ENCODE data around the gene EPG5. TPM values are rescaled to one million over a fixed set of nuclear protein-coding genes. Genes with fewer than 3 reads are reported as not detected.
A peak's percentile ranks its signal among the peaks of the same experiment; 100 is the strongest.

Gene EPG5
- total and polyA plus RNA-seq, 10 of the 15 experiments (the other 5 are each of a cell fraction or from before 2014, with no cell fraction given): 1.9 to 27.7 (median 9.0) TPM

DNA sequence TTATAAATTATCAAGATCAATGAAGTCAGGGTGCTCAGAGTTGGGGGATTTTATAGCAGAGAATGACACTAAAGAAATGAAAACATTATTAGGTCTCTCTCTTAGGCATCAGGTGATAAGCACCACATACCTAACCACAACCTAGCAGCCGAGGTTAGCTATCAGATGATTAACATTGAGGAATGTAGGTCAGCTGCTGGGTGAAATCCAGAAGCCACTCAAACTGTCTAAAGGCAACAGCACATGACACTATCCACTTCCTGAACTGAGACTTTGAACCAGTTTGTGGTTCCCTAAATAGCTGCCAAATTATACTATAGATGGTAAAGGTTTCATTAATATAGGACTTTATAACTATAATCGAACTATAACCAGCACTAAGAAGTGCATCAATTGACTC is 4.7 kb downstream of the EPG5 start (continued):
- no peak for TF ChIP-seq SRF (IDR thresholded peaks at IDR 0.05; ENCODE audit: low read depth in 2 of 2, low read length in 2 of 2)
- no peak for TF ChIP-seq BMI1 (IDR thresholded peaks at IDR 0.05; ENCODE audit: borderline replicate concordance)
- TF ChIP-seq JUND (IDR thresholded peaks at IDR 0.05; ENCODE audit: low read depth, low read length): no peak
- no peak for TF ChIP-seq KAT2A (conservative IDR thresholded peaks at IDR 0.05; ENCODE audit: control insufficient read depth, low read depth, low read length)
- no peak for TF ChIP-seq BACH1 (IDR thresholded peaks at IDR 0.05; ENCODE audit: borderline replicate concordance)
- TF ChIP-seq, protein P1, sequence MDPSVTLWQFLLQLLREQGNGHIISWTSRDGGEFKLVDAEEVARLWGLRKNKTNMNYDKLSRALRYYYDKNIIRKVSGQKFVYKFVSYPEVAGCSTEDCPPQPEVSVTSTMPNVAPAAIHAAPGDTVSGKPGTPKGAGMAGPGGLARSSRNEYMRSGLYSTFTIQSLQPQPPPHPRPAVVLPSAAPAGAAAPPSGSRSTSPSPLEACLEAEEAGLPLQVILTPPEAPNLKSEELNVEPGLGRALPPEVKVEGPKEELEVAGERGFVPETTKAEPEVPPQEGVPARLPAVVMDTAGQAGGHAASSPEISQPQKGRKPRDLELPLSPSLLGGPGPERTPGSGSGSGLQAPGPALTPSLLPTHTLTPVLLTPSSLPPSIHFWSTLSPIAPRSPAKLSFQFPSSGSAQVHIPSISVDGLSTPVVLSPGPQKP (IDR thresholded peaks at IDR 0.05; ENCODE audit: low read depth, low read length): no peak
- peak; percentile 40; the same call in 1 of the 2 replicates for TF ChIP-seq CHD2 (IDR thresholded peaks at IDR 0.05; ENCODE audit: borderline replicate concordance, low read depth, low read length)
- TF ChIP-seq, protein P2, sequence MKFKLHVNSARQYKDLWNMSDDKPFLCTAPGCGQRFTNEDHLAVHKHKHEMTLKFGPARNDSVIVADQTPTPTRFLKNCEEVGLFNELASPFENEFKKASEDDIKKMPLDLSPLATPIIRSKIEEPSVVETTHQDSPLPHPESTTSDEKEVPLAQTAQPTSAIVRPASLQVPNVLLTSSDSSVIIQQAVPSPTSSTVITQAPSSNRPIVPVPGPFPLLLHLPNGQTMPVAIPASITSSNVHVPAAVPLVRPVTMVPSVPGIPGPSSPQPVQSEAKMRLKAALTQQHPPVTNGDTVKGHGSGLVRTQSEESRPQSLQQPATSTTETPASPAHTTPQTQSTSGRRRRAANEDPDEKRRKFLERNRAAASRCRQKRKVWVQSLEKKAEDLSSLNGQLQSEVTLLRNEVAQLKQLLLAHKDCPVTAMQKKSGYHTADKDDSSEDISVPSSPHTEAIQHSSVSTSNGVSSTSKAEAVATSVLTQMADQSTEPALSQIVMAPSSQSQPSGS (IDR thresholded peaks at IDR 0.05; ENCODE audit: low read length): no peak
- TF ChIP-seq KDM1A (IDR thresholded peaks at IDR 0.05; ENCODE audit: borderline replicate concordance): no peak
- no peak for TF ChIP-seq ZNF384 (IDR thresholded peaks at IDR 0.05; ENCODE audit: borderline replicate concordance, low read depth, low read length)
- TF ChIP-seq CREB1 (IDR thresholded peaks at IDR 0.05; ENCODE audit: low read depth): no peak
- no peak for TF ChIP-seq LARP7 (IDR thresholded peaks at IDR 0.05)
- TF ChIP-seq HDGF (IDR thresholded peaks at IDR 0.05): no peak
- TF ChIP-seq TCF3 (IDR thresholded peaks at IDR 0.05; ENCODE audit: borderline replicate concordance, insufficient read depth, low read depth, low read length): no peak
- TF ChIP-seq GATAD2B (conservative IDR thresholded peaks at IDR 0.05; ENCODE audit: low read depth): no peak
- TF ChIP-seq MTA3 (IDR thresholded peaks at IDR 0.05; ENCODE audit: borderline replicate concordance, low read length): no peak
- TF ChIP-seq TAF1 (IDR thresholded peaks at IDR 0.05; ENCODE audit: borderline replicate concordance, low read depth, low read length): no peak
- no peak for TF ChIP-seq ETV6 (conservative IDR thresholded peaks at IDR 0.05 in 1 of 2, IDR thresholded peaks at IDR 0.05 in 1 of 2; ENCODE audit: borderline replicate concordance in 1 of 2, low read depth in 1 of 2)
- no peak for TF ChIP-seq SREBF1 (IDR thresholded peaks at IDR 0.05; ENCODE audit: low read length)
- no peak for TF ChIP-seq RCOR1 (conservative IDR thresholded peaks at IDR 0.05; ENCODE audit: low read depth, low read length)
- TF ChIP-seq PAX5 (IDR thresholded peaks at IDR 0.05; ENCODE audit: borderline replicate concordance, low read depth, low read length): no peak
- TF ChIP-seq JUNB (IDR thresholded peaks at IDR 0.05): no peak
- TF ChIP-seq POLR2AphosphoS2 (IDR thresholded peaks at IDR 0.05; ENCODE audit: low read depth, low read length): no peak
- no peak for TF ChIP-seq POLR2AphosphoS5 (IDR thresholded peaks at IDR 0.05; ENCODE audit: low read length)
- TF ChIP-seq, protein P3, sequence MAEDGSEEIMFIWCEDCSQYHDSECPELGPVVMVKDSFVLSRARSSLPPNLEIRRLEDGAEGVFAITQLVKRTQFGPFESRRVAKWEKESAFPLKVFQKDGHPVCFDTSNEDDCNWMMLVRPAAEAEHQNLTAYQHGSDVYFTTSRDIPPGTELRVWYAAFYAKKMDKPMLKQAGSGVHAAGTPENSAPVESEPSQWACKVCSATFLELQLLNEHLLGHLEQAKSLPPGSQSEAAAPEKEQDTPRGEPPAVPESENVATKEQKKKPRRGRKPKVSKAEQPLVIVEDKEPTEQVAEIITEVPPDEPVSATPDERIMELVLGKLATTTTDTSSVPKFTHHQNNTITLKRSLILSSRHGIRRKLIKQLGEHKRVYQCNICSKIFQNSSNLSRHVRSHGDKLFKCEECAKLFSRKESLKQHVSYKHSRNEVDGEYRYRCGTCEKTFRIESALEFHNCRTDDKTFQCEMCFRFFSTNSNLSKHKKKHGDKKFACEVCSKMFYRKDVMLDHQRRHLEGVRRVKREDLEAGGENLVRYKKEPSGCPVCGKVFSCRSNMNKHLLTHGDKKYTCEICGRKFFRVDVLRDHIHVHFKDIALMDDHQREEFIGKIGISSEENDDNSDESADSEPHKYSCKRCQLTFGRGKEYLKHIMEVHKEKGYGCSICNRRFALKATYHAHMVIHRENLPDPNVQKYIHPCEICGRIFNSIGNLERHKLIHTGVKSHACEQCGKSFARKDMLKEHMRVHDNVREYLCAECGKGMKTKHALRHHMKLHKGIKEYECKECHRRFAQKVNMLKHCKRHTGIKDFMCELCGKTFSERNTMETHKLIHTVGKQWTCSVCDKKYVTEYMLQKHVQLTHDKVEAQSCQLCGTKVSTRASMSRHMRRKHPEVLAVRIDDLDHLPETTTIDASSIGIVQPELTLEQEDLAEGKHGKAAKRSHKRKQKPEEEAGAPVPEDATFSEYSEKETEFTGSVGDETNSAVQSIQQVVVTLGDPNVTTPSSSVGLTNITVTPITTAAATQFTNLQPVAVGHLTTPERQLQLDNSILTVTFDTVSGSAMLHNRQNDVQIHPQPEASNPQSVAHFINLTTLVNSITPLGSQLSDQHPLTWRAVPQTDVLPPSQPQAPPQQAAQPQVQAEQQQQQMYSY (CRISPR knock-in tag; IDR thresholded peaks at IDR 0.05): no peak
- no peak for TF ChIP-seq STAT3 (IDR thresholded peaks at IDR 0.05; ENCODE audit: low read depth, low read length)
- peak; percentile 44; the same call in 1 of the 2 replicates for TF ChIP-seq RUNX3 (IDR thresholded peaks at IDR 0.05; ENCODE audit: low read length)
